ENCODE results near the gene LRRC7. TPM values are rescaled to one million over a fixed set of nuclear protein-coding genes. Genes with fewer than 3 reads are reported as not detected.

Gene LRRC7
- total RNA-seq, 4 donors from 2014 or later = 0.12 to 0.32 TPM; not detected in 2

GRCh38 chr1:69737527-69738185 lies 169.9 kb downstream of the LRRC7 start:
- DNase-seq (ENCODE audit: low spot score) = no peak
- no peak for ATAC-seq (ENCODE audit: low FRiP score)
- TF ChIP-seq CTCF (IDR thresholded peaks at IDR 0.05) = no peak

GRCh38 chr1:69738458-69739250 lies 170.9 kb downstream of the LRRC7 start:
- TF ChIP-seq CTCF (IDR thresholded peaks at IDR 0.05) = no peak
- ATAC-seq (ENCODE audit: low FRiP score) (no peak), DNase-seq (ENCODE audit: low spot score) (no peak)

GRCh38 chr1:69739251-69739605 lies 171.5 kb downstream of the LRRC7 start:
- TF ChIP-seq CTCF (IDR thresholded peaks at IDR 0.05) = no peak
- DNase-seq (ENCODE audit: low spot score) = no peak
- ATAC-seq (ENCODE audit: low FRiP score) = no peak

- DNase-seq (ENCODE audit: low spot score) (no peak), ATAC-seq (ENCODE audit: low FRiP score) (no peak)
- no peak for TF ChIP-seq CTCF (IDR thresholded peaks at IDR 0.05)
Measured at GRCh38 chr1:69743146-69743545, 175.4 kb downstream of the LRRC7 start.

- ATAC-seq (ENCODE audit: low FRiP score) (no peak), DNase-seq (ENCODE audit: low spot score) (no peak)
- no peak for TF ChIP-seq CTCF (IDR thresholded peaks at IDR 0.05)
Measured at GRCh38 chr1:69744381-69744780, 176.7 kb downstream of the LRRC7 start.

- TF ChIP-seq CTCF (IDR thresholded peaks at IDR 0.05) = no peak
- DNase-seq (ENCODE audit: low spot score) = no peak
Measured at GRCh38 chr1:69747207-69747606, 179.5 kb downstream of the LRRC7 start.

GRCh38 chr1:69750638-69751037 lies 182.9 kb downstream of the LRRC7 start:
- TF ChIP-seq CTCF (IDR thresholded peaks at IDR 0.05) = no peak
- ATAC-seq (ENCODE audit: low FRiP score) (no peak), DNase-seq (ENCODE audit: low spot score) (no peak)

More at GRCh38 chr1:69747207-69747606, 179.5 kb downstream of the LRRC7 start:
- no peak for ATAC-seq (ENCODE audit: low FRiP score)

All from omental fat pad (tissue), 4 donors.